ENCODE measurements around the gene EXOC3L1. TPM values are rescaled to one million over a fixed set of nuclear protein-coding genes. Genes with fewer than 3 reads are reported as not detected.

Gene EXOC3L1
- total and polyA plus RNA-seq, 2 of the 13 experiments (the other 11 are each of a cell fraction or from before 2014, with no cell fraction given) = 0.12 TPM; not detected in 1

DNA sequence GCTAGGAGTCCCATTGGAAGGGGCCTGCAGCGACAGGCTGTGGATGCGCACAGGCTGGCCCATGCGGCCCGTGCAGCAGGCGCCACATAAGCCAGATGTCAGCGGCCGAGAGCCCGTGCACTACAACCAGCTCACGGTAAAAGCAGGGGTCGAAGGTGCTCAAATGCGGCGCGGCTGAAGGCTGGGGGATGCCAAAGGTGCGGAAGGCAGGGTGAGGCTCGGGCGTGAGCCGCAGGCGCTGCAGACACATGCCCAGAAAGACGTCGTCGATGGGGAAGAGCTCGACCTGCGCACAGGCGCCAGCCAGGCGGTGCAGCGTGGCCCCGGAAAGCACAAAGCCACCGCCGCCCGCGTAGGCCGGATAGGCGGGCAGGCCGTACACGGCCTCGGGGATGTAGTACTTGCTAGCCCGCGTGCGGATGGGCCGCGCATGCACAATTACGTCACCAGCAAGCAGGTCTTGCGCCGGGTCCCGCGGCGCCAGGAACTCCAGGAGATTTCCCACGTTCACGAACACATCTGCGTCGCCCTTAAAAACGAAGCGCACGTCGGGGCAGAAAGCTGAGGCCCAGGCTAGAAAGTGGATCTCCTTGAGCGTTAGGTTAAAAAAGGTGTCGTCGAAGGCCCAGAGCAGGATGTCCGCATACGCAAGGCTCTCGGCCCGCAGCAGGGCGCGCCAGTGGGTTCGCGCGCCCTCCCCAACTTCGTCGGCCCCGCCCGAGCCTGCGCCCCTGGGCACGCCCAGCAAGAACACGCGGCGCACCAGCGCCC lies 40.5 kb downstream of the EXOC3L1 start (continued):
- TF ChIP-seq HMGXB3 (CRISPR knock-in tag; IDR thresholded peaks at IDR 0.05; ENCODE audit: borderline replicate concordance) = no peak
- TF ChIP-seq FIP1L1 (IDR thresholded peaks at IDR 0.05; ENCODE audit: borderline replicate concordance, insufficient read depth, low read depth, low read length) = no peak; the same call in 1 of the 2 replicates
- 0 out of 2 replicates have a peak, but pooled peaks have one; percentile 33 for TF ChIP-seq ZFP90 (CRISPR knock-in tag; IDR thresholded peaks at IDR 0.05; ENCODE audit: borderline replicate concordance)
- TF ChIP-seq, protein P1, sequence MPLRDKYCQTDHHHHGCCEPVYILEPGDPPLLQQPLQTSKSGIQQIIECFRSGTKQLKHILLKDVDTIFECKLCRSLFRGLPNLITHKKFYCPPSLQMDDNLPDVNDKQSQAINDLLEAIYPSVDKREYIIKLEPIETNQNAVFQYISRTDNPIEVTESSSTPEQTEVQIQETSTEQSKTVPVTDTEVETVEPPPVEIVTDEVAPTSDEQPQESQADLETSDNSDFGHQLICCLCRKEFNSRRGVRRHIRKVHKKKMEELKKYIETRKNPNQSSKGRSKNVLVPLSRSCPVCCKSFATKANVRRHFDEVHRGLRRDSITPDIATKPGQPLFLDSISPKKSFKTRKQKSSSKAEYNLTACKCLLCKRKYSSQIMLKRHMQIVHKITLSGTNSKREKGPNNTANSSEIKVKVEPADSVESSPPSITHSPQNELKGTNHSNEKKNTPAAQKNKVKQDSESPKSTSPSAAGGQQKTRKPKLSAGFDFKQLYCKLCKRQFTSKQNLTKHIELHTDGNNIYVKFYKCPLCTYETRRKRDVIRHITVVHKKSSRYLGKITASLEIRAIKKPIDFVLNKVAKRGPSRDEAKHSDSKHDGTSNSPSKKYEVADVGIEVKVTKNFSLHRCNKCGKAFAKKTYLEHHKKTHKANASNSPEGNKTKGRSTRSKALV (CRISPR knock-in tag; IDR thresholded peaks at IDR 0.05) = no peak
- no peak for TF ChIP-seq CEBPB (IDR thresholded peaks at IDR 0.05; ENCODE audit: borderline replicate concordance, low read depth, low read length)
- TF ChIP-seq ZNF281 (CRISPR knock-in tag; IDR thresholded peaks at IDR 0.05; ENCODE audit: borderline replicate concordance) = no peak
- TF ChIP-seq PCBP1 (IDR thresholded peaks at IDR 0.05; ENCODE audit: borderline replicate concordance, low read depth, low read length) = 0 out of 2 replicates have a peak, but pooled peaks have one; percentile 52
- TF ChIP-seq SRSF1 (optimal IDR thresholded peaks at IDR 0.05; ENCODE audit: low read depth, low read length) = peak; percentile 38
- TF ChIP-seq SRSF9 (IDR thresholded peaks at IDR 0.05; ENCODE audit: borderline replicate concordance, insufficient read depth, low read depth, low read length, poor library complexity, severe bottlenecking) = no peak
- TF ChIP-seq ZEB1 (IDR thresholded peaks at IDR 0.05; ENCODE audit: insufficient replicate concordance, low read depth) = no peak
- TF ChIP-seq, protein P2, sequence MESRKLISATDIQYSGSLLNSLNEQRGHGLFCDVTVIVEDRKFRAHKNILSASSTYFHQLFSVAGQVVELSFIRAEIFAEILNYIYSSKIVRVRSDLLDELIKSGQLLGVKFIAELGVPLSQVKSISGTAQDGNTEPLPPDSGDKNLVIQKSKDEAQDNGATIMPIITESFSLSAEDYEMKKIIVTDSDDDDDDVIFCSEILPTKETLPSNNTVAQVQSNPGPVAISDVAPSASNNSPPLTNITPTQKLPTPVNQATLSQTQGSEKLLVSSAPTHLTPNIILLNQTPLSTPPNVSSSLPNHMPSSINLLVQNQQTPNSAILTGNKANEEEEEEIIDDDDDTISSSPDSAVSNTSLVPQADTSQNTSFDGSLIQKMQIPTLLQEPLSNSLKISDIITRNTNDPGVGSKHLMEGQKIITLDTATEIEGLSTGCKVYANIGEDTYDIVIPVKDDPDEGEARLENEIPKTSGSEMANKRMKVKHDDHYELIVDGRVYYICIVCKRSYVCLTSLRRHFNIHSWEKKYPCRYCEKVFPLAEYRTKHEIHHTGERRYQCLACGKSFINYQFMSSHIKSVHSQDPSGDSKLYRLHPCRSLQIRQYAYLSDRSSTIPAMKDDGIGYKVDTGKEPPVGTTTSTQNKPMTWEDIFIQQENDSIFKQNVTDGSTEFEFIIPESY (CRISPR knock-in tag; IDR thresholded peaks at IDR 0.05) = peak; percentile 76; the same call in 1 of the 2 replicates

Measured in HepG2 (cell line).